HG03575 (cell line): ENCODE data around the gene CDC123.
"Not testable (repeated sequence)": the region's sequence is repeated elsewhere in the genome, so short reads cannot be mapped to it uniquely, and the experiment has no call there.

Experiments used
- ATAC-seq: cut with Tn5 transposase; IDR thresholded peaks from one replicate; pipeline ENCODE4 v1.9.1; 2021; ENCODE audit not compliant: unreplicated experiment, insufficient number of reproducible peaks, low FRiP score; ENCODE audit errors: extremely low read depth

Gene CDC123

DNA sequence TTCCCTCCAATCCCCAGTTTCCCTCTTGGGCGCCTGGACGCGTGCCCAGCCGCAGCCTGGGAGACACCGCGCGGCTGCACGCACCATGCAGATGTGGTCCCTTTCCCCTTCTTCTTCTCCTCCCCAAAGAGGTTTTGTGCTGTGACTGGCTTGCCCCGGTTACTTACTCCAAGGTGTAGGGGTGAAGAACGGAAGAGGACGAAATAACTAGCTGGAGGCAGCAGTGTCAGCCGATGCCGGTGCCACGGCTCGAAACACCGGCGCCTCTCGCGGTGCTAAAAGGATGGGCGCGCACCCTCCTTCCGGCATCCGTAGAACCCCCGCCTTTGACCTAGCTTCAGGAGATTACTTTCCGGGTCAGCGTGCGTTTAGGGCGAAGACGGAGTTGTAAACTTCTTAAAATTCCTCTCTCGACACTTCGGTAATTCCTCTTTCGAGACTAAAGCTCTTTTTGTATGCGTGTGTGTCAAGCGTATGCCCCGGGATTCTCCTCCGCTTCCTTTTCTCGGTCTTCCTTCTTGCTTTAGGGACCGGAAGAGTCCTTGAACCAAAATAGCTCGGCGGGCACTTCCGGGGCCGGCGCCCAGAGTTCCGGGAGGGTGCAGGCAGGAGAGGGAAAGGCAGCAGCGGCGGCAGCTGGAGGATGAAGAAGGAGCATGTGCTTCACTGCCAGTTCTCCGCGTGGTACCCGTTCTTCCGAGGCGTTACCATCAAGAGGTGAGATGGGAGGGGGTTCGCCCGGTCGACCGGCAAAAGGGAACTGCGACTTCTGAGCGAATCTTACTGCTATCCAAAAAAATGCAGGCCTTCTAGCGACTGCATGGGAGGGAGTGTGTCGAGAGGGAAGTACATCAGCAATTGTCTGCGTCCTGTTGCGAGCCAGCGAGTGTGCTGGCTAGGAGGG is at the start of gene CDC123, which contains the start of gene NUDT5:
Gene CDC123 (plus strand): TSS at position 586 of the 904 bp plus-strand sequence. CDS start 58 bp downstream, at position 644.
Gene NUDT5 (minus strand): TSS at position 289 of the 904 bp plus-strand sequence. CDS start 9,600 bp downstream, outside the sequence.
- ATAC-seq: peak; percentile 53

DNA sequence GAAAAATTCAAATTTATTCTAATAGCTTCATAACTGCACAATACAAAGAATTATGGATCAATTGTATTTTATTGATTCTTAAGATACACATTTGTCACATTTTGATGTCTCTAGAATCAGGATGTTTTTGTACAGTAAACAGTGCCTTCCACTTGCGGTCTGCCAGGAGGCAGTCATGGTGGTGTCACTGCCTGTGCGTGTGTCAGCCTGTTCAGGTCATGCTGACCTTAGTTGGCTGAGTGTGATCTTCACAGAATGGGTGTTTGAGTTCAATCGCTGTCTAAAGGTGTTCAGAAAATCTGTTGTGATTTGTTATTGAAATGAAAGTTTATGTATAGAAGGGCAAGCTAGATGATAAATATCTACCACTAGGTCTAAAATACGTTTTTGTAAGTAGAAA is 45.8 kb upstream of the CDC123 start:
- ATAC-seq: no peak

- ATAC-seq: no peak
These were observed 41.5 kb upstream of the CDC123 start for GRCh38 chr10:12154516-12154915.

GRCh38 chr10:12156367-12157123 is 39.4 kb upstream of the CDC123 start:
- no peak for ATAC-seq

GRCh38 chr10:12158111-12158510 is 37.9 kb upstream of the CDC123 start:
- ATAC-seq: no peak

DNA sequence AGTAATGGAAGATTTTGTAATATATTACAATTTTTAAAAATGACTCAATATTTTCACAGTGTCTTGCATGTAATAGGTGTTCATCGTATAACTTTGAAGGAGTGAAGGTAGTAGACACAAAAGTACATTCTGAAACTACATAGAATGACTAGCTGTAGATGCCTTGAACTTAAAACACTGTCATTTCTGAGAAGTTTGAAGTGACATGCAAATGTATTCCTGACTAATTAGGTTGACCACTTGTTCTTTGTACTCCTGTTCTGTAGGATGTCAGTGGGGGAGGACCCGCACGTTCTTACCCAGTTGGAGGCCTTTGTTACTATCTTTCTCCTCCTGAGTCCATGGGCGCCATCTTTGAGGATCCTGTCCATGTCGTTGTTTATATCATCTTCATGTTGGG is 35.3 kb upstream of the CDC123 start:
- no peak for ATAC-seq

DNA sequence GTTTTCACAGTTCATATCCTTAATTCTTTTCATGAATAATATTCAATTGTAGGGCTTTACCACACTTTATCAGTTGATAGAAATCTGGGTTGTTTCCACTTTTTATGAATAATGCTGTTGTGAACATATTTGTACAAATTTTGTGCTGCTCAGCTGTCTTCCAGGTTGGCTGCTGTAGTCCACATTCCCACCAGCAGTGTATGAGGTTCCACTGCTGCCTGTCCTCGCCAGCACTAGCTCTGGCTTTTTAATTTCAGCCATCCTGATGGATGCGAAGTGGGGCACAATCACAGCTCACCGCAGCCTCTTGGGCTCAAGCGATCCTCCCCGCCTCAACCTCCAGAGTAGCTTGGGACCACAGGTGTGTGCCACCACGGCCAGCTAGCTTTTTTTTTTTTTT is 33.1 kb upstream of the CDC123 start:
- no peak for ATAC-seq

GRCh38 chr10:12164085-12164484 is 31.9 kb upstream of the CDC123 start:
- no peak for ATAC-seq

DNA sequence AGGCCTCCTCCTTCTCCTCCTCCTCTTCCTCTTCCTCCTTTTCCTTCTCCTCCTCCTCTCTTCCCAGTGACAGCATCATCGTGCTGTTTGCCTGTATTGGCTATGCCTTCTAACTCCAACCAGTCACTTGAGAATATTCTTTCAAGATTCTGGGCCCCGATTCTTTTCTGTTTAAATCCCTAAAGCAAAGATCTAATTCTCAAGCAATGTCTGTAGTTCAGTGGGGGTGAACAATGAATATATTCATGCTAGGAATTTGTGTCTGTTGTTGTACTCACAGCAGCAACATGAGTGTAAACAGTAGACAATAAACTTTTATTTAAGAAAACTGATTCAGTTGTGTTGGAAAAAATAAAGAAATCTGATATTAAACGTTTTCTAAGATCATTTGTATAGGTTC is 31.0 kb upstream of the CDC123 start:
- ATAC-seq: no peak

DNA sequence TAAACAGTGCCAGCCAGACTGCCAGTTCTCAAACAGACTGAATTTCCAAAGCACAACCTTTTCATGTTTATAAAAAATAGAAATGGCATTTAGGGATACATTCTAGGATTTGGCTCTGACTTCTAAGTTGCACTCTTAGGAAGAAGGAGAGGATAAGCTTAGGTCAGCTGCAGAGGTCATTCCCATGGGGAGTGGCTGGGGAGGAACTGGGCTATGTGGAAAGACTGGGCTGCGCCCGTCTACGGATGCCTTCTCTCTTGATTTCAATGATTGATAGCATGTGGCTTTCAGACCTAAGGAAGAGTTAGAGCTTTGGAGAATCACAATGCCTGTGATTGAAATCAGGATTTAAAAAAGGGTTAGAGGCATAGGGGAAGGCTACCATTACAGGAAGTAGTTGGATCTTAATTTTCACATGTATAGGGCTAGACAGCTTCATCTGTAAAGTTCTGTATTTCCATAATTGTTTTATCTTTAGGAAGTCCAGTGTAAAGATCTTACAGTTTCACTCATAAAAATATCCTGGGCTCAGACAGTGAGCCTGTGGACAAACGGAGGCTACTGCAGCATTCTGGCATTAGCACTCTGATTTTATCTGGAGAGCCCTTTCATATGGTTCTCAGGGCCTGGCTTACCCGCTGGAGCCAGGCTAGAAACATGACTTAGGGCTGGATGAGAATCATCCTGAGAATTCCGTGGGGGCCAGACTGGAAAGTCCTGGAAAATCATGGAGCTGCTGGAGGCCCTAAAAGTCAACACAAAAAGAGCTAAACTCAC is 29.8 kb upstream of the CDC123 start:
- no peak for ATAC-seq

DNA sequence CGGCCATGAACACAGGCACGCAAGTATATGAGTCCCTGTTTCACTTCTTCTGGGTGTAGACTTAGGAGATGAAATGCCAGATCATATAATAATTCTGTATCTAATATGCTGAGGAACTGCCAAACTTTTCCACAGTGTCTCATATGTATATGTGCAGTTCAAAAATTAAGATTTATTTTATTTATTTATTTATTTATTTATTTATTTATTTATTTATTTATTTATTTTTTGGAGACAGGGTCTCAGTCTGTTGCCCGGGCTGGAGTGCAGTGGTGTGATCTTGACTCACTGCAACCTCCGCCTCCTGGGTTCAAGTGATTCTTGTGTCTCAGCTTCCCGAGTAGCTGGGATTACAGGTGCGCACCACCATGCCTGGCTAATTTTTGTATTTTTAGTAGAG is 24.5 kb upstream of the CDC123 start:
- not testable (repeated sequence) for ATAC-seq

- no peak for ATAC-seq
These were observed 18.3 kb upstream of the CDC123 start for GRCh38 chr10:12177642-12178041.

DNA sequence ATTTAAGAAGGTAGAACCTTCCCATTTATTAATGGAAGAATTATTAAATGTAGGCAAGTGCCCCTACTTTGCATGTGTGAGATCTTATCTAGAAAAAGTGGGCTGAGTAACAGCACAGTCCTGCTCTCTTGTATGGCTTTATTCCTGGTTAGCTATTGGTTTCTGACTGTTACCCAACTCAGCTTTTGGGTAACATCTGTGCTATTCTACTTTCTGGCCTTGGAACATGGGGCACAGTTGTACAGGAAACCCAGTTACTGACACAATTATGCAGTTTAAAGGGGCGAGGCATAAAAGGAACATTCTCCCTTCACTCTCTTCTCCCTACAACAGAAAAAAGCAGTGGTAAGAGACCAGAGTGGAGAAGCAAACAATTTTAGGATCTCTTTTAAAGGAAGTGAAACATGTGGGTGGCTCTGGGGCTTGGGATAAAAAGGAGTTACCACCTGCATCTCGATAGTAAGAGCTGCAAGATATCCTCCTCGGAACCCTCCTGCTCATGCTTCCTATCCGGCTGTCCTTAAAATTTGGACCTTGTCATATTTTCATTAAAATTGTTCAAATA is 16.3 kb upstream of the CDC123 start:
- ATAC-seq: no peak

DNA sequence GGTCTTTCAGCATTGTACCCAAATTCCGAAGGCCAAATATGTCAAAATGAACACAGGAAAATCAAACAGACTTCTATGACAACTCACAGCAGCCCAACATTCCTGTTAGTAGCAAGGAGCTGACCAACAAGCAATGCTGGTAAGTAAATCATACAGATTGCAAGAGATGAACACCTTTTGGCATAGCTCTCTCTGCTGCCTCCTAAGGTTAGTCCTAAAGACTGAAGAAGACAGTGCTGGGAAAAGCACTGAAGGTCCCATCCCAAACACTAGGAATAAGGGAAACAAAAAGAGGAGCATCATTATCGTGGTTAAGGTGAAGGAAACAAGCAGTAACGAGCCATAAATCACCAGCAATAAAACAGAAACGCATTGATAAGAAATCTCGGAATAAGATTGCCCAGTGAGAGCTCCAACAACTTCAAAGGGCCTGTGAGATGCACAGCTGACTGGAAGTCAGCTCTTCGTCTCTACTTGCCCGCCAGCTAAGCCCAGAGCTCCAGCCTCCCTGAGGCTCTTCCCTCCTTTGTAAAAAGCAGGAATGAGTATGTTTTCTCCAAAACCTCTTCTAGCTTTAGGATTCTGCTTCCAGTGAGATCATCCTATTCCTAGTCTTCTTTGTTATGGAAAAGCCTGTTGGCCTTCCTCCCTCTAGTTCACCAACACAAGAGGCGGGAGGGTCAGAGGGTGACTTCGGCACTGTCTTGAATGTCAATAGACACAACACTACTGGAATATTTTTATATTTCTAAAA is 15.6 kb upstream of the CDC123 start:
- no peak for ATAC-seq

DNA sequence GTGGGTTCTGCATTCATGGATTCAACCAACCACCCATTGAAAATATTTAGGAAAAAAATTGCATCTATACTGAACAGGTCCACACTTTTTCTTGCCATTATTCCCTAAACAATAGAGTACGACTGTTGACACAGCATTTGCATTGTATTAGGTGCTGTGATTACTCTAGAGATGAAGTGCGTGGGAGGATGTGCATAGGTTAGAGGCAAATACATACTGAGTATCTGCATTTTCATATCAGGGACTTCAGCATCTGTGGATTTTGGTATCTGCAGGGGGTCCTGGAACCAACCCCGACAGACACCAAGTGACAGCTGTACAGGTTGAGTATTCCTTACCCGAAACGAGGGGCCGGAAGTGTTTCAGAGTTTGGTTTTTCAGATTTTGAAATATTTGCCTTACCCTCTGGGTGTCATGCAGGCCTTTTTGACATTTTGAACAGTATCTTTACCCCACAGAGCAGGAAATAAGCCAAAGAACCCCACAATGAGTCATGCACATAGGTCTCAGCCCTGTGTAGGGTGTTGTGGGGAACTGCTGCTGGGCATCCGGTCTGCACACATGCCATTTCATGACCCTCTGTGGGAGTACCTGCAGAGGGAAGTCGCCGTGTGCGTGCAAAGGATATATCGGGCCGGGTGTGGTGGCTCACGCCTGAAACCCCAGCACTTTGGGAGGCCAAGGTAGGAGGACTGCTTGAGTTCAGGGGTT is 14.8 kb upstream of the CDC123 start:
- no peak for ATAC-seq

- no peak for ATAC-seq
These were observed 11.8 kb upstream of the CDC123 start for GRCh38 chr10:12184165-12184564.

DNA sequence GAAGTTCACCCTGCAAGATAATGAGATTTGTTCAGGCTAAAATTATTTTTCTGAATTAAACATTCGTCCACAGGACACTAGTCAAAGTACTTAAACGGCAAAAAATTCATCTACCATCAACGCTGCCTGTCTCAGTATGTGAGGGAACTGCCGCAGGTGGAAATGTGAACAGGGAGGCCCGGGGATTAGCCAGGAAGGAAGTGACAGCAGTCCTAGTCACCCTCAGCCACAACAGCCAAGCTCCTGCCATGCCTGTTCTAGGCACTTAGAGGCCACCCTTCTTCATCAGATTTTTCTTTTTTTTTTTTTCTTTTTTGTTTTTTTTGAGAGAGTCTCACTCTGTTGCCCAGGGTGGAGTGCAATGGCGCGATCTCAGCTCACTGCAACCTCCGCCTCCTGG is 9.7 kb upstream of the CDC123 start:
- no peak for ATAC-seq
